Measurements from ENCODE around the gene CTSL.

The CTSL gene

GRCh38 chr9:87710443-87710842 is 15.5 kb upstream of the CTSL start:
- no peak overlapping the region for H2BK5ac ChIP-seq (ENCODE audit: low read length)
- no peak overlapping the region for H4K8ac ChIP-seq (ENCODE audit: low read depth, low read length)
- no peak overlapping the region for H3K23ac ChIP-seq (ENCODE audit: low read depth, low read length, poor library complexity)
- H3K79me1 ChIP-seq (ENCODE audit: low read depth, low read length), result no peaks in the 10 kb centered on the region
- H3K18ac ChIP-seq (ENCODE audit: low read length), result no peak overlapping the region
- no peak overlapping the region for H2BK120ac ChIP-seq (ENCODE audit: low read depth, low read length)
- no peak overlapping the region for H3K4ac ChIP-seq (ENCODE audit: low read length)
- H3K9me3 ChIP-seq (replicated peaks in 1 of 2; ENCODE audit: control insufficient read depth in 2 of 2, insufficient read depth in 1 of 2, low read depth in 1 of 2, low read length in 2 of 2), result no peaks in the 10 kb centered on the region
- no peak overlapping the region for H4K91ac ChIP-seq (ENCODE audit: low read depth, low read length, poor library complexity)
- no peak overlapping the region for H3K4me3 ChIP-seq (ENCODE audit: low read length in 2 of 2)
- H2AFZ ChIP-seq (ENCODE audit: low read length), result no peak overlapping the region
- no peak overlapping the region for H2AK5ac ChIP-seq (ENCODE audit: low read depth, low read length)
- no peak overlapping the region for H2BK15ac ChIP-seq (ENCODE audit: low read length)
- no peak overlapping the region for H2BK12ac ChIP-seq (ENCODE audit: low read length)
- H3K14ac ChIP-seq (ENCODE audit: low read length), result no peak overlapping the region
- no peak for DNase-seq (ENCODE audit: low spot score)
- no peaks in the 10 kb centered on the region for H3K27me3 ChIP-seq (ENCODE audit: control insufficient read depth in 3 of 3, insufficient read depth in 3 of 3, low read depth in 1 of 3, low read length in 3 of 3)
- H3K4me1 ChIP-seq (ENCODE audit: control insufficient read depth in 2 of 2, insufficient read depth in 1 of 2, low read depth in 1 of 2, low read length in 2 of 2), result peaks cover 0 to 1% of the 10 kb centered on the region in 2 donors
- no peak overlapping the region for H3K4me2 ChIP-seq (ENCODE audit: insufficient read depth, low read length, poor library complexity, severe bottlenecking)
- H3K36me3 ChIP-seq (replicated peaks in 1 of 2; ENCODE audit: control insufficient read depth in 2 of 2, insufficient read depth in 2 of 2, low read length in 2 of 2), result peaks cover 20 to 48% of the 10 kb centered on the region in 2 donors
- WGBS, 2 donors (ENCODE audit: extremely low coverage in 2 of 2, insufficient read length in 2 of 2, insufficient replicate concordance in 1 of 2), result no CpG with 5 or more reads among the region's 5 CpGs
- H3K27ac ChIP-seq (replicated peaks; ENCODE audit: low read length), result no peak overlapping the region
- H3K9ac ChIP-seq (ENCODE audit: low read depth, low read length, poor library complexity), result no peak overlapping the region

GRCh38 chr9:87711857-87712800 is 13.8 kb upstream of the CTSL start:
- H3K4me1 ChIP-seq (ENCODE audit: control insufficient read depth in 2 of 2, insufficient read depth in 1 of 2, low read depth in 1 of 2, low read length in 2 of 2), result peaks cover 0 to 1% of the 10 kb centered on the region in 2 donors
- no peak overlapping the region for H2BK5ac ChIP-seq (ENCODE audit: low read length)
- WGBS, 2 donors (ENCODE audit: extremely low coverage in 2 of 2, insufficient read length in 2 of 2, insufficient replicate concordance in 1 of 2), result no CpG with 5 or more reads among the region's 9 CpGs
- H2BK120ac ChIP-seq (ENCODE audit: low read depth, low read length), result no peak overlapping the region
- H3K4me2 ChIP-seq (ENCODE audit: insufficient read depth, low read length, poor library complexity, severe bottlenecking), result no peak overlapping the region
- no peaks in the 10 kb centered on the region for H3K79me1 ChIP-seq (ENCODE audit: low read depth, low read length)
- no peak overlapping the region for H3K9ac ChIP-seq (ENCODE audit: low read depth, low read length, poor library complexity)
- no peak overlapping the region for H2AK5ac ChIP-seq (ENCODE audit: low read depth, low read length)
- no peak for DNase-seq (ENCODE audit: low spot score)
- H2BK12ac ChIP-seq (ENCODE audit: low read length), result no peak overlapping the region
- no peak overlapping the region for H3K14ac ChIP-seq (ENCODE audit: low read length)
- H4K91ac ChIP-seq (ENCODE audit: low read depth, low read length, poor library complexity), result no peak overlapping the region
- H3K27me3 ChIP-seq (ENCODE audit: control insufficient read depth in 3 of 3, insufficient read depth in 3 of 3, low read depth in 1 of 3, low read length in 3 of 3), result no peaks in the 10 kb centered on the region
- peaks cover 7 to 31% of the 10 kb centered on the region in 2 donors for H3K36me3 ChIP-seq (replicated peaks in 1 of 2; ENCODE audit: control insufficient read depth in 2 of 2, insufficient read depth in 2 of 2, low read length in 2 of 2)
- H3K27ac ChIP-seq (replicated peaks; ENCODE audit: low read length), result no peak overlapping the region
- no peak overlapping the region for H4K8ac ChIP-seq (ENCODE audit: low read depth, low read length)
- no peak overlapping the region for H3K23ac ChIP-seq (ENCODE audit: low read depth, low read length, poor library complexity)
- H3K9me3 ChIP-seq (replicated peaks in 1 of 2; ENCODE audit: control insufficient read depth in 2 of 2, insufficient read depth in 1 of 2, low read depth in 1 of 2, low read length in 2 of 2), result no peaks in the 10 kb centered on the region
- H2BK15ac ChIP-seq (ENCODE audit: low read length), result no peak overlapping the region
- no peak overlapping the region for H3K4me3 ChIP-seq (ENCODE audit: low read length in 2 of 2)
- H2AFZ ChIP-seq (ENCODE audit: low read length), result no peak overlapping the region
- H3K18ac ChIP-seq (ENCODE audit: low read length), result peak overlapping the region; percentile 72
- no peak overlapping the region for H3K4ac ChIP-seq (ENCODE audit: low read length)

- Histone ChIP-seq H3K9me3 (replicated peaks in 1 of 2; ENCODE audit: control insufficient read depth in 2 of 2, insufficient read depth in 1 of 2, low read depth in 1 of 2, low read length in 2 of 2) (no peaks in the 10 kb centered on the region), H4K8ac (ENCODE audit: low read depth, low read length) (no peak overlapping the region), H3K79me1 (ENCODE audit: low read depth, low read length) (no peaks in the 10 kb centered on the region), H3K36me3 (replicated peaks in 1 of 2; ENCODE audit: control insufficient read depth in 2 of 2, insufficient read depth in 2 of 2, low read length in 2 of 2) (peaks cover 4 to 24% of the 10 kb centered on the region in 2 donors), H3K9ac (ENCODE audit: low read depth, low read length, poor library complexity) (peak overlapping the region; percentile 44), H3K4me3 (ENCODE audit: low read length in 2 of 2) (peak overlapping the region in 1 of 2 donors; percentile 66), H3K23ac (ENCODE audit: low read depth, low read length, poor library complexity) (peak overlapping the region; percentile 46), H3K27ac (replicated peaks; ENCODE audit: low read length) (no peak overlapping the region), H2BK120ac (ENCODE audit: low read depth, low read length) (no peak overlapping the region), H3K4me1 (ENCODE audit: control insufficient read depth in 2 of 2, insufficient read depth in 1 of 2, low read depth in 1 of 2, low read length in 2 of 2) (peaks cover 0 to 1% of the 10 kb centered on the region in 2 donors), H3K27me3 (ENCODE audit: control insufficient read depth in 3 of 3, insufficient read depth in 3 of 3, low read depth in 1 of 3, low read length in 3 of 3) (no peaks in the 10 kb centered on the region), H2BK5ac (ENCODE audit: low read length) (no peak overlapping the region), H2AFZ (ENCODE audit: low read length) (no peak overlapping the region), H3K14ac (ENCODE audit: low read length) (peak overlapping the region; percentile 14), H2BK15ac (ENCODE audit: low read length) (no peak overlapping the region), H3K4ac (ENCODE audit: low read length) (no peak overlapping the region), H2AK5ac (ENCODE audit: low read depth, low read length) (no peak overlapping the region), H3K4me2 (ENCODE audit: insufficient read depth, low read length, poor library complexity, severe bottlenecking) (no peak overlapping the region), H3K18ac (ENCODE audit: low read length) (no peak overlapping the region), H2BK12ac (ENCODE audit: low read length) (no peak overlapping the region), H4K91ac (ENCODE audit: low read depth, low read length, poor library complexity) (no peak overlapping the region)
- whole genome bisulfite sequencing, 2 donors (ENCODE audit: extremely low coverage in 2 of 2, insufficient read length in 2 of 2, insufficient replicate concordance in 1 of 2), result 98% methylated on average over 3 of the region's 6 CpGs; no CpG with 5 or more reads in 1 of the 2 donors
- DNase-seq (ENCODE audit: low spot score), result no peak
Measured at GRCh38 chr9:87712801-87713277, 13.1 kb upstream of the CTSL start.

- Histone ChIP-seq H3K23ac (ENCODE audit: low read depth, low read length, poor library complexity) (peak overlapping the region; percentile 46), H2BK15ac (ENCODE audit: low read length) (no peak overlapping the region), H2BK12ac (ENCODE audit: low read length) (no peak overlapping the region), H3K18ac (ENCODE audit: low read length) (no peak overlapping the region), H3K9ac (ENCODE audit: low read depth, low read length, poor library complexity) (peak overlapping the region; percentile 44), H2BK5ac (ENCODE audit: low read length) (no peak overlapping the region), H2BK120ac (ENCODE audit: low read depth, low read length) (no peak overlapping the region), H4K91ac (ENCODE audit: low read depth, low read length, poor library complexity) (no peak overlapping the region), H3K36me3 (replicated peaks in 1 of 2; ENCODE audit: control insufficient read depth in 2 of 2, insufficient read depth in 2 of 2, low read length in 2 of 2) (peaks cover 2 to 18% of the 10 kb centered on the region in 2 donors), H4K8ac (ENCODE audit: low read depth, low read length) (no peak overlapping the region), H3K14ac (ENCODE audit: low read length) (peak overlapping the region; percentile 14), H2AFZ (ENCODE audit: low read length) (peak overlapping the region; percentile 27), H3K4ac (ENCODE audit: low read length) (no peak overlapping the region), H3K4me2 (ENCODE audit: insufficient read depth, low read length, poor library complexity, severe bottlenecking) (no peak overlapping the region), H3K4me1 (ENCODE audit: control insufficient read depth in 2 of 2, insufficient read depth in 1 of 2, low read depth in 1 of 2, low read length in 2 of 2) (peaks cover 0 to 1% of the 10 kb centered on the region in 2 donors), H3K4me3 (ENCODE audit: low read length in 2 of 2) (peak overlapping the region in 1 of 2 donors; percentile 66), H3K9me3 (replicated peaks in 1 of 2; ENCODE audit: control insufficient read depth in 2 of 2, insufficient read depth in 1 of 2, low read depth in 1 of 2, low read length in 2 of 2) (no peaks in the 10 kb centered on the region), H3K27ac (replicated peaks; ENCODE audit: low read length) (no peak overlapping the region), H3K27me3 (ENCODE audit: control insufficient read depth in 3 of 3, insufficient read depth in 3 of 3, low read depth in 1 of 3, low read length in 3 of 3) (no peaks in the 10 kb centered on the region), H3K79me1 (ENCODE audit: low read depth, low read length) (no peaks in the 10 kb centered on the region), H2AK5ac (ENCODE audit: low read depth, low read length) (no peak overlapping the region)
- no peak for DNase-seq (ENCODE audit: low spot score)
- WGBS, 2 donors (ENCODE audit: extremely low coverage in 2 of 2, insufficient read length in 2 of 2, insufficient replicate concordance in 1 of 2), result 100% methylated on average over 1 of the region's 11 CpGs; no CpG with 5 or more reads in 1 of the 2 donors
Measured at GRCh38 chr9:87713278-87713987, 12.5 kb upstream of the CTSL start.

Measured in neuronal stem cell (in vitro differentiated cells).